ENCODE data around the gene PRTN3. TPM values are rescaled to one million over a fixed set of nuclear protein-coding genes. Genes with fewer than 3 reads are reported as not detected.
A peak's percentile ranks its signal among the peaks of the same experiment; 100 is the strongest.

Gene PRTN3
- polyA plus RNA-seq, 1 donor (not counting 4 experiments of a cell fraction or from before 2014, with no cell fraction given) = not detected

GRCh38 chr19:882871-883497 lies 42.2 kb downstream of the PRTN3 start:
- Histone ChIP-seq H3K9me1 (ENCODE audit: control insufficient read depth, extremely low read depth, insufficient read depth, low read length) (no peaks in the 10 kb centered on the region), H3K27ac (ENCODE audit: control insufficient read depth, insufficient read depth, low read length) (no peak overlapping the region), H3K27me3 (ENCODE audit: control insufficient read depth, extremely low read depth, insufficient read depth, low read length) (no peaks in the 10 kb centered on the region), H3K4me1 (ENCODE audit: control insufficient read depth, extremely low read depth, insufficient read depth, low read length) (peaks cover 6% of the 10 kb centered on the region), H2AFZ (ENCODE audit: control insufficient read depth, low read length) (no peak overlapping the region), H3K9ac (ENCODE audit: control insufficient read depth, extremely low read depth, insufficient read depth, low read length) (no peak overlapping the region), H3K4me2 (ENCODE audit: control insufficient read depth, extremely low read depth, insufficient read depth, low read depth, low read length) (no peak overlapping the region), H3K9me3 (ENCODE audit: control insufficient read depth, low read depth, low read length) (no peaks in the 10 kb centered on the region), H4K20me1 (ENCODE audit: control insufficient read depth, extremely low read depth, insufficient read depth, low read length) (peaks cover 2% of the 10 kb centered on the region), H3K79me2 (ENCODE audit: control insufficient read depth, insufficient read depth, low read length) (no peaks in the 10 kb centered on the region), H3K4me3 (ENCODE audit: control insufficient read depth in 2 of 3, extremely low read depth in 1 of 3, insufficient read depth in 2 of 3, low read depth in 1 of 3, low read length in 3 of 3) (no peak overlapping the region), H3K36me3 (ENCODE audit: control insufficient read depth in 2 of 2, extremely low read depth in 1 of 2, insufficient read depth in 2 of 2, low read length in 2 of 2) (peaks cover 10 to 13% of the 10 kb centered on the region in 2 experiments)
- DNase-seq (ENCODE audit: low read depth, low spot score) (no peak), FAIRE-seq (no peak)
- TF ChIP-seq EZH2 (IDR thresholded peaks at IDR 0.05; ENCODE audit: low read length) (no peak), CTCF (optimal IDR thresholded peaks at IDR 0.05 in 1 of 3, IDR thresholded peaks at IDR 0.05 in 1 of 3, conservative IDR thresholded peaks at IDR 0.05 in 1 of 3; ENCODE audit: extremely low read depth in 1 of 3, insufficient read depth in 2 of 3, low read length in 3 of 3) (no peak)
- dilution Hi-C loops (cut with MboI; ENCODE audit: extremely low pct_ligation_motif_present, low sequenced_read_pairs) = no loop called here

GRCh38 chr19:883661-884211 lies 42.9 kb downstream of the PRTN3 start:
- Histone ChIP-seq H3K9me3 (ENCODE audit: control insufficient read depth, low read depth, low read length) (no peaks in the 10 kb centered on the region), H2AFZ (ENCODE audit: control insufficient read depth, low read length) (no peak overlapping the region), H3K79me2 (ENCODE audit: control insufficient read depth, insufficient read depth, low read length) (no peaks in the 10 kb centered on the region), H3K27ac (ENCODE audit: control insufficient read depth, insufficient read depth, low read length) (no peak overlapping the region), H3K4me2 (ENCODE audit: control insufficient read depth, extremely low read depth, insufficient read depth, low read depth, low read length) (no peak overlapping the region), H3K36me3 (ENCODE audit: control insufficient read depth in 2 of 2, extremely low read depth in 1 of 2, insufficient read depth in 2 of 2, low read length in 2 of 2) (peaks cover 11 to 13% of the 10 kb centered on the region in 2 experiments), H3K9me1 (ENCODE audit: control insufficient read depth, extremely low read depth, insufficient read depth, low read length) (no peaks in the 10 kb centered on the region), H3K27me3 (ENCODE audit: control insufficient read depth, extremely low read depth, insufficient read depth, low read length) (no peaks in the 10 kb centered on the region), H3K9ac (ENCODE audit: control insufficient read depth, extremely low read depth, insufficient read depth, low read length) (no peak overlapping the region), H4K20me1 (ENCODE audit: control insufficient read depth, extremely low read depth, insufficient read depth, low read length) (peaks cover 2% of the 10 kb centered on the region), H3K4me3 (ENCODE audit: control insufficient read depth in 2 of 3, extremely low read depth in 1 of 3, insufficient read depth in 2 of 3, low read depth in 1 of 3, low read length in 3 of 3) (no peak overlapping the region), H3K4me1 (ENCODE audit: control insufficient read depth, extremely low read depth, insufficient read depth, low read length) (peaks cover 6% of the 10 kb centered on the region)
- FAIRE-seq = peak; percentile 49
- dilution Hi-C loops (cut with MboI; ENCODE audit: extremely low pct_ligation_motif_present, low sequenced_read_pairs) = no loop called here
- TF ChIP-seq CTCF (optimal IDR thresholded peaks at IDR 0.05 in 1 of 3, IDR thresholded peaks at IDR 0.05 in 1 of 3, conservative IDR thresholded peaks at IDR 0.05 in 1 of 3; ENCODE audit: extremely low read depth in 1 of 3, insufficient read depth in 2 of 3, low read length in 3 of 3) (peak; percentile 49 to 82 (median 80)), EZH2 (IDR thresholded peaks at IDR 0.05; ENCODE audit: low read length) (no peak)
- peak; percentile 63 for DNase-seq (ENCODE audit: low read depth, low spot score)
